SK-N-SH treated with all-trans-retinoic acid at 6 μM for 48 hours (cell line): ENCODE results near the gene EMB.
"Not testable (repeated sequence)": the region's sequence is repeated elsewhere in the genome, so short reads cannot be mapped to it uniquely, and the experiment has no call there.

Experiments used
- ATAC-seq: fragments of 200-7000 bp; cut with Tn5 transposase; 3 replicates; pipeline ENCODE4 v1.9.1; 2020; ENCODE audit warnings: mild to moderate bottlenecking, moderate library complexity
- ARNTL ChIP-seq: fragments of 450-650 bp; formaldehyde crosslinking; IDR thresholded peaks from 2 replicates; pipeline ENCODE4 v1.5.0; 2020; ENCODE audit warnings: low read depth, mild to moderate bottlenecking, moderate library complexity, borderline replicate concordance
- BACH2 ChIP-seq: fragments of 250-450 bp; sonication (Bioruptor Pico); IDR thresholded peaks from 2 replicates; pipeline ENCODE4 v1.9.0; 2021; ENCODE audit warnings: mild to moderate bottlenecking, borderline replicate concordance
- CREB5 ChIP-seq: fragments of 250-450 bp; sonication (Bioruptor Pico); IDR thresholded peaks from 2 replicates; pipeline ENCODE4 v1.5.1; 2020; ENCODE audit warnings: low read depth, mild to moderate bottlenecking, moderate library complexity
- CSDC2 ChIP-seq: fragments of 250-450 bp; sonication (Bioruptor Pico); IDR thresholded peaks from 2 replicates; pipeline ENCODE4 v1.5.0; 2020; ENCODE audit warnings: mild to moderate bottlenecking, moderate library complexity
- ESRRG ChIP-seq: fragments of 250-450 bp; sonication (Bioruptor Pico); IDR thresholded peaks from 2 replicates; pipeline ENCODE4 v1.6.1; 2021; ENCODE audit warnings: mild to moderate bottlenecking
- ISL1 ChIP-seq: fragments of 250-450 bp; sonication (Bioruptor Pico); IDR thresholded peaks from 2 replicates; pipeline ENCODE4 v2.1.2; 2022; ENCODE audit warnings: mild to moderate bottlenecking, moderate library complexity
- POU6F1 ChIP-seq: fragments of 250-450 bp; sonication (Bioruptor Pico); IDR thresholded peaks from 2 replicates; pipeline ENCODE4 v1.8.0; 2021; ENCODE audit warnings: low read depth, mild to moderate bottlenecking, moderate library complexity, borderline replicate concordance
- PPARA ChIP-seq: fragments of 250-450 bp; sonication (Bioruptor Pico); IDR thresholded peaks from 2 replicates; pipeline ENCODE4 v1.5.0; 2020; ENCODE audit warnings: mild to moderate bottlenecking, borderline replicate concordance
- SNAI2 ChIP-seq: fragments of 250-450 bp; sonication (Bioruptor Pico); IDR thresholded peaks from 2 replicates; pipeline ENCODE4 v1.5.0; 2020; ENCODE audit warnings: mild to moderate bottlenecking, moderate library complexity
- TCF4 ChIP-seq: fragments of 250-450 bp; sonication (Bioruptor Pico); IDR thresholded peaks from 2 replicates; pipeline ENCODE4 v1.8.0; 2021; ENCODE audit warnings: mild to moderate bottlenecking, moderate library complexity, borderline replicate concordance
- TOX ChIP-seq: fragments of 250-450 bp; sonication (Bioruptor Pico); IDR thresholded peaks from 2 replicates; pipeline ENCODE4 v1.8.0; 2021; ENCODE audit warnings: mild to moderate bottlenecking, moderate library complexity, borderline replicate concordance
- ZC3H10 ChIP-seq: fragments of 250-450 bp; sonication (Bioruptor Pico); IDR thresholded peaks from 2 replicates; pipeline ENCODE4 v1.5.1; 2021; ENCODE audit warnings: mild to moderate bottlenecking, moderate library complexity
- ZFP3 ChIP-seq: fragments of 250-450 bp; sonication (Bioruptor Pico); IDR thresholded peaks from 2 replicates; pipeline ENCODE4 v1.5.0; 2020; ENCODE audit warnings: mild to moderate bottlenecking, moderate library complexity
- ZNF565 ChIP-seq: fragments of 450-650 bp; formaldehyde crosslinking; conservative IDR thresholded peaks from 2 replicates; pipeline ENCODE4 v1.5.0; 2020; ENCODE audit warnings: low read depth, mild to moderate bottlenecking, moderate library complexity
- ZNF8 ChIP-seq: fragments of 450-650 bp; formaldehyde crosslinking; IDR thresholded peaks from 2 replicates; pipeline ENCODE4 v1.5.0; 2020; ENCODE audit warnings: mild to moderate bottlenecking, moderate library complexity
- TF ChIP-seq, protein P1 (sequence below): fragments of 250-450 bp; sonication (Bioruptor Pico); IDR thresholded peaks from 2 replicates; pipeline ENCODE4 v1.8.0; 2020; ENCODE audit warnings: mild to moderate bottlenecking, moderate library complexity, borderline replicate concordance
- TF ChIP-seq, protein P2 (sequence below): fragments of 250-450 bp; sonication (Bioruptor Pico); IDR thresholded peaks from 2 replicates; pipeline ENCODE4 v1.5.1; 2021; ENCODE audit warnings: mild to moderate bottlenecking, moderate library complexity
- TF ChIP-seq, protein P3 (sequence below): fragments of 250-450 bp; sonication (Bioruptor Pico); IDR thresholded peaks from 2 replicates; pipeline ENCODE4 v1.5.0; 2020; ENCODE audit warnings: mild to moderate bottlenecking, moderate library complexity

The EMB gene

DNA sequence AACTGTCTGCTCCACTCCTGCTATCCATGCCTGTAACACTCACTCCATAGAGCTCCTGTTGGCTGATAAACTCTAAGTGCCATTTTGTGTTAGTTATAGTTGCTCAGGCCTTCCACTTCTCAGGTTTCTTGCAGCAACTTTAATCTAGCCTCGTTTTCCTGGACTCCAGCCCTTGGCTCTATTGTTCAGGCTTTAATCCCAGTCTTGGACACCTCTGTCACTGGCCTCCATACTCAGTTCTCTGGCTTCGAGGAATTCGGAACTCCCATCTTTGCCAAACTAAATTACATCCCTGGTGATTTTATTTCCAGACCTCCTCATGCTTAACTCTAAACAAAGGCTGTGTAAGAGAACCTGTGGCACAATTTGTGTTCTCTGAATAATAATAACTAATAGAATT, 39.8 kb downstream of the EMB start:
- no peak for ATAC-seq
- TF ChIP-seq, protein P1, sequence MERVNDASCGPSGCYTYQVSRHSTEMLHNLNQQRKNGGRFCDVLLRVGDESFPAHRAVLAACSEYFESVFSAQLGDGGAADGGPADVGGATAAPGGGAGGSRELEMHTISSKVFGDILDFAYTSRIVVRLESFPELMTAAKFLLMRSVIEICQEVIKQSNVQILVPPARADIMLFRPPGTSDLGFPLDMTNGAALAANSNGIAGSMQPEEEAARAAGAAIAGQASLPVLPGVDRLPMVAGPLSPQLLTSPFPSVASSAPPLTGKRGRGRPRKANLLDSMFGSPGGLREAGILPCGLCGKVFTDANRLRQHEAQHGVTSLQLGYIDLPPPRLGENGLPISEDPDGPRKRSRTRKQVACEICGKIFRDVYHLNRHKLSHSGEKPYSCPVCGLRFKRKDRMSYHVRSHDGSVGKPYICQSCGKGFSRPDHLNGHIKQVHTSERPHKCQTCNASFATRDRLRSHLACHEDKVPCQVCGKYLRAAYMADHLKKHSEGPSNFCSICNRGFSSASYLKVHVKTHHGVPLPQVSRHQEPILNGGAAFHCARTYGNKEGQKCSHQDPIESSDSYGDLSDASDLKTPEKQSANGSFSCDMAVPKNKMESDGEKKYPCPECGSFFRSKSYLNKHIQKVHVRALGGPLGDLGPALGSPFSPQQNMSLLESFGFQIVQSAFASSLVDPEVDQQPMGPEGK (CRISPR knock-in tag) = no peak
- TF ChIP-seq TCF4 = no peak
- TF ChIP-seq TOX = no peak

DNA sequence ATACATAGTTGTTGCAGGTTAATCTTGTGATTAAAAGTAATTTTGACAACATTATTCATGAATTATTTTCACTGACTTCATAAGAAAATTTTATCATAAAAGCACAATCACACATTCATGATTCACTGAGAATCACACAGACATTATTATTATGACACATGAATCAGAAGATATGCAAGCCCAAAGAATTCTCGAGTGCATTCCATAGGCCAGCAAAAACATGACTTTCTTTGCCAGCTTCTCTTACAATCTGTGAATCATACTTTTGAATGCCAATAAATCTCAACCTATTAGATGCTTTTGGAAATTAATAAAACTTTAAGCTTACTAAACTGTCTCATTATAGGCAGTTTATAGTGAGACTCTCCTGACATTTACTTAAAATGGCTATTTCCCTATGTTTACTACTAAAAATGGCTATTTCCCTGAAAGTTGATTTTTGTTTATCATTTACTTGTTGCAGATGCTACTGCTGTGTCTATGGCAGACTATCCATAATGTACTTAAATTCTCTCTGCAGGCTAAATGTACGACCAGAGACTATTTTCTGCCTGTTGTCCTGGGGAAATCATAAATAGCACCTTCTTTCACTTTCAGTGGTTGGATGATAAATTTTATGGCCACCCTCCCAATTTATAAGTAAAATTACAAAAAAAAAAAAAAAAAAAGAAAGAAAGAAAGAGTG, 47.0 kb downstream of the EMB start:
- peak; percentile 86 for TF ChIP-seq ISL1 (CRISPR knock-in tag)
- peak; percentile 99 for ATAC-seq

DNA sequence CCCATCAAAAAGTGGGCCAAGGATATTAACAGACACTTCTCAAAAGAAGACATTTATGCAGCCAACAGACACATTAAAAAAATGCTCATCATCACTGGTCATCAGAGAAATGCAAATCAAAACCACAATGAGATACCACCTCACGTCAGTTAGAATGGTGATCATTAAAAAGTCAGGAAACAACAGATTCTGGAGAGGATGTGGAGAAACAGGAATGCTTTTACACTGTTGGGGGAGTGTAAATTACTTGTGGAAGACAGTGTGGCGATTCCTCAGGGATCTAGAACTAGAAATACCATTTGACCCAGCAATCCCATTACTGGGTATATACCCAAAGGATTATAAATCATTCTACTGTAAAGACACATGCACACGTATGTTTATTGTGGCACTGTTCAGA, 48.8 kb downstream of the EMB start:
- not testable (repeated sequence) for ATAC-seq

DNA sequence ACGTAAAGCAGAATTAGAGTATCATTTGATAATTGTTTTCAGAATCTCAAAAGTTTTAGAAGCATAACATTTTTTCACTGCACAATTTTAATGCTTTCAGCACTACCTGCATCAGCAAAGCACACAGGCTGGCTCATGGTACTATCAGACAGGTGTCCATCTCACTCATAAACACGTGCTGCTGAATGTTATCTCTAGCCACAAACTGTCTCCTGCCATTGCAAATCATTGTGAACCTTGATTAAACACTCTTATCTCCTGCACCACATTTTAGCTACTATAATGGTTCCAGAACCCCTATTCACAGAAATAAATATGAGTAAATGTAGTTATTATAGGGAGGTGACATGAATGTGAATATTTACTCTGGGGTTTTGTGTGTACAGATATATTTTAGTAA, 56.7 kb downstream of the EMB start:
- ATAC-seq = not testable (repeated sequence)

- not testable (repeated sequence) for ATAC-seq
These were observed 64.4 kb downstream of the EMB start for GRCh38 chr5:50376696-50377095.

DNA sequence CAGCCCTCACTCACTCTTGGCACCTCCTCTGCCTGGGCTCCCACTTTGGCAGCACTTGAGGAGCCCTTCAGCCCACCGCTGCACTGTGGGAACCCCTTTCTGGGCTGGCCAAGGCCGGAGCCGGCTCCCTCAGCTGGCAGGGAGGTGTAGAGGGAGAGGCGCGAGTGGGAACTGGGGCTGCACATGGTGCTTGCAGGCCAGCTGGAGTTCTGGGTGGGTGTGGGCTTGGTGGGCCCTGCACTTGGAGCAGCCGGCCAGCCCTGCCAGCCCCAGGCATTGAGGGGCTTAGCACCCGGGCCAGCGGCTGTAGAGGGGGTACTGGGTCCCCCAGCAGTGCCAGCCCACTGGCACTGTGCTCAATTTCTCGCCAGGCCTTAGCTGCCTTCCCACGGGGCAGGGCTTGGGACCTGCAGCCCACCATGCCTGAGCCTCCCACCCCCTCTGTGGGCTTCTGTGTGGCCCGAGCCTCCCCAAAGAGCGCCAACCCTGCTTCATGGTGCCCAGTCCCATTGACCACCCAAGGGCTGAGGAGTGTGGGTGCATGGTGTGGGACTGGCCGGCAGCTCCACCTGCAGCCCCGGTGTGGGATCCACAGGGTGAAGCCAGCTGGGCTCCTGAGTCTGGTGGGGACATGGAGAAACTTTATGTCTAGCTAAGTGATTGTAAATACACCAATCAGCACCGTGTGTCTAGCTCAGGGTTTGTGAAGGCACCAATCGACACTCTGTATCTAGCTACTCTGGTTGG, 71.6 kb downstream of the EMB start:
- ATAC-seq = not testable (repeated sequence)

DNA sequence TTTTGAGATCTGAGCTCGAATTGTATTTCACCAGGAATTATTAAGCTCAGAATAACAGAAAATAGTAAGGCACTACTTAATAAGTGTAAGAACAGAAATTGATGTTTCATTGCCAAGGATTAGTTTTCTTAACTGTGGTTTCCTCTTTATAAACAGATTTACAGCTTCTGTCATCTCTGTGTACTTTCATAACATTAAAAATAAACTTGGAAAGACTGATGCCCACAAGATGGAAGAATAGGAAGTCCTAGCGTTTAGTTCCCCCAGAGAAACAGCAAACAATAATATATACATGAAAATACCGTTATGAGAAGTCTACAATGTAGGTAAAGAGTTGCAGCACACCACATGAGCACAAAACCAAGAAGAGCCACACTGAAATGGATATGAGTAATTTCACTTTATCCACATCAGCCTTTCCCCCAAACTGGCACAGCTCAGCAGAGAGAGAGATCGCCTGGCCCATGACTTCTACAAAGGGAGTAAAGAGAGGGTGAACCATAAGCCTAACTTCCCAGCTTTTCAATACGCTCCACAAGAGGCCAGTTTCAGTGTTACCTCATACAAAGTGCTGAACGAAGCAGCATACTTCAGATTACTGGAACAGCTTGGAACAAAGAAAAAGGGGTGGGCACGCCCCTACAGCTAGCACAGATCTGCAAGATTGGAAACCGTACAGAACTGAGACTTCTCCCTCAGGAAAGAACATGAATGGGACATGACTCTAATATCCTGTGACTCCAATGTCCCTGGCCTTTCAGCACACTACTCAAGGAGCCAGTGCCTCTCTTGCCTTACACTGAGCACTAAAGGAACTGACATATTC, 75.4 kb downstream of the EMB start:
- ATAC-seq = no peak
- TF ChIP-seq ARNTL (CRISPR knock-in tag) (no peak), ZNF8 (CRISPR knock-in tag) (no peak), SNAI2 (CRISPR knock-in tag) (no peak), CREB5 (CRISPR knock-in tag) (no peak), POU6F1 (CRISPR knock-in tag) (no peak), CSDC2 (CRISPR knock-in tag) (no peak), ESRRG (CRISPR knock-in tag) (no peak), ZFP3 (CRISPR knock-in tag) (no peak), ZNF565 (CRISPR knock-in tag) (no peak), PPARA (CRISPR knock-in tag) (no peak), ZC3H10 (no peak), BACH2 (CRISPR knock-in tag) (no peak)
- TF ChIP-seq, protein P2, sequence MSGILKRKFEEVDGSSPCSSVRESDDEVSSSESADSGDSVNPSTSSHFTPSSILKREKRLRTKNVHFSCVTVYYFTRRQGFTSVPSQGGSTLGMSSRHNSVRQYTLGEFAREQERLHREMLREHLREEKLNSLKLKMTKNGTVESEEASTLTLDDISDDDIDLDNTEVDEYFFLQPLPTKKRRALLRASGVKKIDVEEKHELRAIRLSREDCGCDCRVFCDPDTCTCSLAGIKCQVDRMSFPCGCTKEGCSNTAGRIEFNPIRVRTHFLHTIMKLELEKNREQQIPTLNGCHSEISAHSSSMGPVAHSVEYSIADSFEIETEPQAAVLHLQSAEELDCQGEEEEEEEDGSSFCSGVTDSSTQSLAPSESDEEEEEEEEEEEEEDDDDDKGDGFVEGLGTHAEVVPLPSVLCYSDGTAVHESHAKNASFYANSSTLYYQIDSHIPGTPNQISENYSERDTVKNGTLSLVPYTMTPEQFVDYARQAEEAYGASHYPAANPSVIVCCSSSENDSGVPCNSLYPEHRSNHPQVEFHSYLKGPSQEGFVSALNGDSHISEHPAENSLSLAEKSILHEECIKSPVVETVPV (CRISPR knock-in tag) = no peak
- TF ChIP-seq, protein P1 (CRISPR knock-in tag) = no peak
- TF ChIP-seq, protein P3, sequence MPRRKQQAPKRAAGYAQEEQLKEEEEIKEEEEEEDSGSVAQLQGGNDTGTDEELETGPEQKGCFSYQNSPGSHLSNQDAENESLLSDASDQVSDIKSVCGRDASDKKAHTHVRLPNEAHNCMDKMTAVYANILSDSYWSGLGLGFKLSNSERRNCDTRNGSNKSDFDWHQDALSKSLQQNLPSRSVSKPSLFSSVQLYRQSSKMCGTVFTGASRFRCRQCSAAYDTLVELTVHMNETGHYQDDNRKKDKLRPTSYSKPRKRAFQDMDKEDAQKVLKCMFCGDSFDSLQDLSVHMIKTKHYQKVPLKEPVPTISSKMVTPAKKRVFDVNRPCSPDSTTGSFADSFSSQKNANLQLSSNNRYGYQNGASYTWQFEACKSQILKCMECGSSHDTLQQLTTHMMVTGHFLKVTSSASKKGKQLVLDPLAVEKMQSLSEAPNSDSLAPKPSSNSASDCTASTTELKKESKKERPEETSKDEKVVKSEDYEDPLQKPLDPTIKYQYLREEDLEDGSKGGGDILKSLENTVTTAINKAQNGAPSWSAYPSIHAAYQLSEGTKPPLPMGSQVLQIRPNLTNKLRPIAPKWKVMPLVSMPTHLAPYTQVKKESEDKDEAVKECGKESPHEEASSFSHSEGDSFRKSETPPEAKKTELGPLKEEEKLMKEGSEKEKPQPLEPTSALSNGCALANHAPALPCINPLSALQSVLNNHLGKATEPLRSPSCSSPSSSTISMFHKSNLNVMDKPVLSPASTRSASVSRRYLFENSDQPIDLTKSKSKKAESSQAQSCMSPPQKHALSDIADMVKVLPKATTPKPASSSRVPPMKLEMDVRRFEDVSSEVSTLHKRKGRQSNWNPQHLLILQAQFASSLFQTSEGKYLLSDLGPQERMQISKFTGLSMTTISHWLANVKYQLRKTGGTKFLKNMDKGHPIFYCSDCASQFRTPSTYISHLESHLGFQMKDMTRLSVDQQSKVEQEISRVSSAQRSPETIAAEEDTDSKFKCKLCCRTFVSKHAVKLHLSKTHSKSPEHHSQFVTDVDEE (CRISPR knock-in tag) = no peak
